RWPE2 (cell line): ENCODE results near the gene SFXN1.

Experiments
- ATAC-seq: fragments of 200-7000 bp; cut with Tn5 transposase; 3 replicates; pipeline ENCODE4 v1.9.1; 2021; ENCODE audit warnings: low read depth
- DNase-seq: peaks from one replicate; pipeline ENCODE4 v3.0.0-alpha.2; 2020; ENCODE audit warnings: low spot score
- H3K27ac ChIP-seq: fragments of 450-650 bp; 2 replicates; pipeline ENCODE4 v1.5.1; 2017; ENCODE audit warnings: mild to moderate bottlenecking; ENCODE audit not compliant: poor library complexity, severe bottlenecking
- H3K27me3 ChIP-seq: fragments of 250-450 bp; sonication (Bioruptor Pico); 2 replicates; pipeline ENCODE4 v1.5.1; 2021; ENCODE audit warnings: mild to moderate bottlenecking, moderate library complexity; ENCODE audit not compliant: insufficient read depth, poor library complexity, severe bottlenecking
- H3K36me3 ChIP-seq: fragments of 250-450 bp; sonication (Bioruptor Pico); 2 replicates; pipeline ENCODE4 v1.5.1; 2020; ENCODE audit warnings: low read depth, mild to moderate bottlenecking, moderate library complexity
- H3K4me1 ChIP-seq: fragments of 250-450 bp; sonication (Bioruptor Pico); 2 replicates; pipeline ENCODE4 v1.5.1; 2021; ENCODE audit warnings: mild to moderate bottlenecking, moderate library complexity; ENCODE audit not compliant: insufficient read depth, poor library complexity, severe bottlenecking
- H3K4me3 ChIP-seq: fragments of 250-450 bp; sonication (Bioruptor Pico); 2 replicates; pipeline ENCODE4 v1.5.1; 2021; ENCODE audit warnings: mild to moderate bottlenecking, moderate library complexity; ENCODE audit not compliant: severe bottlenecking
- H3K9me3 ChIP-seq: fragments of 250-450 bp; sonication (Bioruptor Pico); 2 replicates; pipeline ENCODE4 v1.5.1; 2021; ENCODE audit warnings: mild to moderate bottlenecking, moderate library complexity; ENCODE audit not compliant: severe bottlenecking
- CTCF ChIP-seq: fragments of 450-650 bp; IDR thresholded peaks from one replicate; pipeline ENCODE4 v1.5.1; 2017; ENCODE audit warnings: mild to moderate bottlenecking, moderate library complexity; ENCODE audit not compliant: poor library complexity, severe bottlenecking

Gene SFXN1

GRCh38 chr5:175576591-175576990 lies 98.2 kb downstream of the SFXN1 start:
- H3K27me3 ChIP-seq = peaks cover 4% of the 10 kb centered on the region
- H3K9me3 ChIP-seq = no peaks in the 10 kb centered on the region
- H3K36me3 ChIP-seq = no peaks in the 10 kb centered on the region
- no peak for ATAC-seq
- no peak overlapping the region for H3K4me3 ChIP-seq
- no peaks in the 10 kb centered on the region for H3K4me1 ChIP-seq
- no peak overlapping the region for H3K27ac ChIP-seq
- DNase-seq = no peak
- TF ChIP-seq CTCF = no peak
